Myocyte (in vitro differentiated cells): Measurements from ENCODE around the gene TNFRSF1A. TPM values are rescaled to one million over a fixed set of nuclear protein-coding genes. Genes with fewer than 3 reads are reported as not detected.

Experiments used
- DNase-seq: peaks from one replicate; pipeline ENCODE4 v3.0.0-alpha.2; 2012; ENCODE audit warnings: low read depth
- total RNA-seq: library from RNA; depleted of rRNA; stranded (reverse); fragments of >200 nt; gene quantifications from 2 replicates; pipeline ENCODE4 v1.2.3, GENCODE V29; 2014

TNFRSF1A gene
- total RNA-seq, 1 donor from 2014 or later, result 150 TPM

DNA sequence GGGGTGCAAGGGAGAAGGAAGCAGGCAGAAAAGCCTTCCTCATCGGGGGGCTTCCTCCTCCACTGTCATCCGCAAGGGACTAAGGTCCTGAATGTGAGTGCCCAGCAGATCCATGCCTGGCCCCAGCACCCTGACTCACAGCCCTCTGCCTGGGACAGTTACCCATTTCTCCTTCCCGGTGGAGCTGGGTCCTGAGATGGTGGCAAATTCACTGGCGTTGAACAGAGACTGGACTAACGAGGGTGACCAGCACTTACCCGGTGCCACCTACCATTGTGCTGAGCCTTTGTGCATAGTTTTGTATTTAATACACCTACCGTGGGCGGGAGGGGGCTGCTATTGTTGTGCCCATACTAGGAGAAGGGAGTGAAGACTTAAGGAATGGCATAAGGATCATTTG lies 62.2 kb downstream of the TNFRSF1A start:
- no peak for DNase-seq

DNA sequence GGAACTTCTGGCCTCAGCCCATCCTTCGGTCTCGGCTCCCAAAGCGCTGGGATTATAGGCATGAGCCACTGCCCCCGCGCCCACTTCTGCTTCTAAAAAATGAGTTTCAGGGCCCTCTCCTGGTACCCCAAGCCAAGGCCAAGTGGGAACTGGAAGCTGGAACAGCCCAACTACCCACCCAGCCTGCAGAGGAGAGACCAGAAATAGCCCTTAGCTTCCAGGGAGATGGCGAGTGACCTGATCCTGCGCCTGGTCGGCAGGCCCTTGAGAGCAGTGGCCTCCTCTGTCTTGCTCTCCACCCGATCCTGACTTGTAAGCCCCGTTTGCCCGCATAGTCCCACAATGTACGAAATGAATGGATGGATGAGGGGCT lies 62.6 kb downstream of the TNFRSF1A start:
- no peak for DNase-seq

Other genes with a start within 250 kb of the TNFRSF1A start
- 0.16 TPM in 2 replicates for gene VWF, start 217.4 kb downstream of the TNFRSF1A start, total RNA-seq
- gene CD9, start 141.7 kb downstream of the TNFRSF1A start, total RNA-seq, result 16.4 and 22.7 TPM in 2 replicates
- not detected in 2 replicates for gene PLEKHG6, start 31.4 kb downstream of the TNFRSF1A start, total RNA-seq
- 0.13 and 1.0 TPM in 2 replicates for gene SCNN1A, start 33.5 kb upstream of the TNFRSF1A start, total RNA-seq
- gene LTBR, start 42.1 kb upstream of the TNFRSF1A start, total RNA-seq, result 135 and 146 TPM in 2 replicates
- gene CD27, start 102.9 kb upstream of the TNFRSF1A start, total RNA-seq, result not detected in 2 replicates
- gene TAPBPL, start 110.0 kb upstream of the TNFRSF1A start, total RNA-seq, result 10.9 and 14.0 TPM in 2 replicates
- 19.2 and 23.7 TPM in 2 replicates for gene VAMP1, start 128.6 kb upstream of the TNFRSF1A start, total RNA-seq
- 66.5 and 92.2 TPM in 2 replicates for gene MRPL51, start 151.2 kb upstream of the TNFRSF1A start, total RNA-seq
- 15.5 and 40.4 TPM in 2 replicates for gene NCAPD2, start 152.0 kb upstream of the TNFRSF1A start, total RNA-seq
- 5,449 and 7,261 TPM in 2 replicates for gene GAPDH, start 192.4 kb upstream of the TNFRSF1A start, total RNA-seq
- 221 and 252 TPM in 2 replicates for gene IFFO1, start 214.0 kb upstream of the TNFRSF1A start, total RNA-seq
- gene NOP2, start 226.2 kb upstream of the TNFRSF1A start, total RNA-seq, result 53.3 and 81.3 TPM in 2 replicates